HEK293 (cell line): ENCODE data around the gene TXNDC8.

Source experiments
- CTCF ChIA-PET: fragments of 350-600 bp; formaldehyde crosslinking; extraction: SDS; loops from one replicate; lab custom pipeline; 2021; ENCODE audit warnings: antibody characterized with exemption; lab: Yijun Ruan, JAX
- POLR2A ChIA-PET: fragments of 300-600 bp; formaldehyde crosslinking; extraction: SDS; loops from one replicate; lab custom pipeline; 2020; ENCODE audit warnings: antibody characterized with exemption, inconsistent platforms; lab: Yijun Ruan, JAX
- H3K27ac ChIP-seq: fragments of 200-500 bp; sonication (Bioruptor generic); 2 replicates; pipeline ENCODE4 v1.5.1; 2014; ENCODE audit warnings: low read depth, low read length, control low read depth, inconsistent platforms; ENCODE audit errors: extremely low read depth
- H3K36me3 ChIP-seq, 2 experiments: fragments of 200-500 bp in 1 of 2; sonication (Bioruptor generic) in 1 of 2; 1 replicate in 1 of 2; 2 replicates in 1 of 2; pipeline ENCODE4 v1.5.1; 2014 to 2017; ENCODE audit warnings: inconsistent platforms in 2 of 2, low read length in 2 of 2; ENCODE audit not compliant: control insufficient read depth in 2 of 2, insufficient read depth in 1 of 2
- H3K4me1 ChIP-seq: fragments of 200-500 bp; sonication (Bioruptor generic); 2 replicates; pipeline ENCODE4 v1.5.1; 2014; ENCODE audit warnings: mild to moderate bottlenecking, low read length, inconsistent platforms; ENCODE audit not compliant: control insufficient read depth, insufficient read depth
- H3K4me3 ChIP-seq: 2 replicates; pipeline ENCODE4 v1.5.1; 2011; ENCODE audit warnings: low read depth, mild to moderate bottlenecking, control low read depth, low read length, moderate library complexity
- H3K9me3 ChIP-seq: fragments of 200-500 bp; sonication (Bioruptor generic); 2 replicates; pipeline ENCODE4 v1.5.1; 2014; ENCODE audit warnings: low read depth, low read length, inconsistent platforms; ENCODE audit not compliant: control insufficient read depth, insufficient read depth
- BCL11B ChIP-seq: fragments of 450-650 bp; formaldehyde crosslinking; IDR thresholded peaks from 2 replicates; pipeline ENCODE4 v1.5.1; 2016; ENCODE audit warnings: low read depth, missing biosample characterization, missing genetic modification characterization
- EGR2 ChIP-seq: fragments of 450-650 bp; formaldehyde crosslinking; IDR thresholded peaks from 2 replicates; pipeline ENCODE4 v1.5.1; 2016; ENCODE audit warnings: low read depth, missing biosample characterization, missing genetic modification characterization
- KLF1 ChIP-seq: fragments of 450-650 bp; formaldehyde crosslinking; IDR thresholded peaks from 2 replicates; pipeline ENCODE4 v1.5.1; 2016; ENCODE audit warnings: missing biosample characterization, missing genetic modification characterization
- KLF9 ChIP-seq: fragments of 450-650 bp; formaldehyde crosslinking; IDR thresholded peaks from 2 replicates; pipeline ENCODE4 v1.5.1; 2016; ENCODE audit warnings: missing biosample characterization, missing genetic modification characterization, low read depth
- PATZ1 ChIP-seq: fragments of 450-650 bp; formaldehyde crosslinking; IDR thresholded peaks from 2 replicates; pipeline ENCODE4 v1.5.1; 2016; ENCODE audit warnings: missing biosample characterization, missing genetic modification characterization
- TRIM28 ChIP-seq: IDR thresholded peaks from 2 replicates; pipeline ENCODE4 v1.6.1; 2011; ENCODE audit warnings: low read length, control low read depth, borderline replicate concordance
- ZFHX2 ChIP-seq: fragments of 450-650 bp; formaldehyde crosslinking; conservative IDR thresholded peaks from 2 replicates; pipeline ENCODE4 v1.5.1; 2016; ENCODE audit warnings: missing biosample characterization, missing genetic modification characterization
- ZNF121 ChIP-seq: fragments of 450-650 bp; formaldehyde crosslinking; IDR thresholded peaks from 2 replicates; pipeline ENCODE4 v1.5.1; 2016; ENCODE audit warnings: missing biosample characterization, missing genetic modification characterization
- ZNF148 ChIP-seq: fragments of 450-650 bp; formaldehyde crosslinking; IDR thresholded peaks from 2 replicates; pipeline ENCODE4 v1.5.0; 2017; ENCODE audit warnings: missing biosample characterization, missing genetic modification characterization, borderline replicate concordance
- ZNF18 ChIP-seq: fragments of 450-650 bp; formaldehyde crosslinking; IDR thresholded peaks from 2 replicates; pipeline ENCODE4 v1.5.1; 2016; ENCODE audit warnings: missing biosample characterization, missing genetic modification characterization
- ZNF184 ChIP-seq: fragments of 450-650 bp; IDR thresholded peaks from 2 replicates; pipeline ENCODE4 v1.5.1; 2018; ENCODE audit warnings: missing biosample characterization, mild to moderate bottlenecking, missing genetic modification characterization
- ZNF274 ChIP-seq, 2 experiments: fragments of 200-500 bp in 1 of 2; fragments of 450-650 bp in 1 of 2; sonication (Bioruptor generic) in 1 of 2; formaldehyde crosslinking in 1 of 2; IDR thresholded peaks; 2 replicates each; pipeline versions ENCODE4 v1.5.1 to v1.6.1; 2014 to 2016; ENCODE audit warnings: borderline replicate concordance in 1 of 2, inconsistent platforms in 1 of 2, low read length in 1 of 2, missing biosample characterization in 1 of 2, missing genetic modification characterization in 1 of 2
- ZNF324 ChIP-seq: fragments of 450-650 bp; formaldehyde crosslinking; IDR thresholded peaks from 2 replicates; pipeline ENCODE4 v1.5.1; 2016; ENCODE audit warnings: missing biosample characterization, missing genetic modification characterization
- ZNF335 ChIP-seq: fragments of 450-650 bp; formaldehyde crosslinking; conservative IDR thresholded peaks from 2 replicates; pipeline ENCODE4 v1.5.1; 2016; ENCODE audit warnings: missing biosample characterization, missing genetic modification characterization
- ZNF341 ChIP-seq: fragments of 450-650 bp; formaldehyde crosslinking; IDR thresholded peaks from 2 replicates; pipeline ENCODE4; 2016; ENCODE audit warnings: low read depth, missing biosample characterization, missing genetic modification characterization
- ZNF354C ChIP-seq: fragments of 450-650 bp; formaldehyde crosslinking; IDR thresholded peaks from 2 replicates; pipeline ENCODE4 v1.5.1; 2016; ENCODE audit warnings: missing biosample characterization, missing genetic modification characterization, low read depth, borderline replicate concordance
- ZNF37A ChIP-seq: fragments of 450-650 bp; IDR thresholded peaks from 2 replicates; pipeline ENCODE4 v1.5.1; 2018; ENCODE audit warnings: missing biosample characterization, missing genetic modification characterization
- ZNF391 ChIP-seq: fragments of 450-650 bp; formaldehyde crosslinking; IDR thresholded peaks from 2 replicates; pipeline ENCODE4 v1.5.1; 2016; ENCODE audit warnings: low read depth, missing biosample characterization, missing genetic modification characterization, borderline replicate concordance
- ZNF426 ChIP-seq: fragments of 450-650 bp; formaldehyde crosslinking; IDR thresholded peaks from 2 replicates; pipeline ENCODE4 v1.5.1; 2017; ENCODE audit warnings: missing biosample characterization, missing genetic modification characterization, mild to moderate bottlenecking, inconsistent platforms, moderate library complexity
- ZNF433 ChIP-seq: fragments of 450-650 bp; formaldehyde crosslinking; IDR thresholded peaks from 2 replicates; pipeline ENCODE4 v1.5.1; 2016; ENCODE audit warnings: missing biosample characterization, missing genetic modification characterization, low read depth
- ZNF544 ChIP-seq: fragments of 450-650 bp; formaldehyde crosslinking; IDR thresholded peaks from 2 replicates; pipeline ENCODE4 v1.5.0; 2017; ENCODE audit warnings: missing biosample characterization, missing genetic modification characterization
- ZNF560 ChIP-seq: fragments of 450-650 bp; formaldehyde crosslinking; IDR thresholded peaks from 2 replicates; pipeline ENCODE4 v1.5.1; 2017; ENCODE audit warnings: missing biosample characterization, missing genetic modification characterization, borderline replicate concordance
- ZNF571 ChIP-seq: fragments of 450-650 bp; formaldehyde crosslinking; IDR thresholded peaks from 2 replicates; pipeline ENCODE4 v1.5.0; 2017; ENCODE audit warnings: missing biosample characterization, missing genetic modification characterization
- ZNF692 ChIP-seq: fragments of 450-650 bp; formaldehyde crosslinking; IDR thresholded peaks from 2 replicates; pipeline ENCODE4 v1.5.1; 2016; ENCODE audit warnings: missing biosample characterization, missing genetic modification characterization
- ZNF707 ChIP-seq: fragments of 450-650 bp; formaldehyde crosslinking; IDR thresholded peaks from 2 replicates; pipeline ENCODE4 v1.5.1; 2016; ENCODE audit warnings: missing biosample characterization, missing genetic modification characterization

The TXNDC8 gene

GRCh38 chr9:110293248-110293647, 44.4 kb downstream of the TXNDC8 start:
- TF ChIP-seq ZNF184 (tag by site-specific recombination) (no peak), ZNF37A (tag by site-specific recombination) (no peak), ZNF571 (tag by site-specific recombination) (no peak), ZNF274 (IDR thresholded peaks at IDR 0.05; ENCODE audit: low read length) (no peak), ZNF274 (tag by site-specific recombination; IDR thresholded peaks at IDR 0.05; ENCODE audit: borderline replicate concordance) (no peak), PATZ1 (tag by site-specific recombination) (no peak), ZNF18 (tag by site-specific recombination) (no peak), ZNF544 (no peak), ZNF426 (tag by site-specific recombination) (no peak)
- TF ChIP-seq, all 188 proteins: peak for 0
- no peak overlapping the region for H3K27ac ChIP-seq
- H3K4me3 ChIP-seq = no peak overlapping the region
- H3K9me3 ChIP-seq = no peaks in the 10 kb centered on the region
- no peaks in the 10 kb centered on the region for H3K4me1 ChIP-seq
- no peaks in the 10 kb centered on the region for H3K36me3 ChIP-seq
- ChIA-PET CTCF (interaction anchor here (0.6 kb wide), 1 partner anchor 23 kb away, joined by 3 read pairs; no protein-coding TSS in a partner anchor), POLR2A (no interaction called here)

- H3K4me3 ChIP-seq = no peak overlapping the region
- no peaks in the 10 kb centered on the region for H3K36me3 ChIP-seq
- no peaks in the 10 kb centered on the region for H3K9me3 ChIP-seq
- CTCF ChIA-PET = interaction anchor here (0.6 kb wide), 1 partner anchor 822 kb away, joined by 3 read pairs; no protein-coding TSS in a partner anchor
- H3K4me1 ChIP-seq = no peaks in the 10 kb centered on the region
- POLR2A ChIA-PET = no interaction called here
- H3K27ac ChIP-seq = no peak overlapping the region
- TF ChIP-seq EGR2 (peak; percentile 43; the same call in 1 of the 2 replicates), ZNF707 (no peak), ZFHX2 (tag by site-specific recombination) (peak; percentile 47), KLF1 (no peak)
These were observed 45.6 kb downstream of the TXNDC8 start for GRCh38 chr9:110291921-110292557.

- H3K27ac ChIP-seq = no peak overlapping the region
- CTCF ChIA-PET = no interaction called here
- POLR2A ChIA-PET = no interaction called here
- H3K9me3 ChIP-seq = no peaks in the 10 kb centered on the region
- no peak overlapping the region for H3K4me3 ChIP-seq
- H3K36me3 ChIP-seq = no peaks in the 10 kb centered on the region
- no peaks in the 10 kb centered on the region for H3K4me1 ChIP-seq
- TF ChIP-seq ZNF354C (tag by site-specific recombination) = no peak
- TF ChIP-seq ZNF324 (tag by site-specific recombination) = no peak
- TF ChIP-seq ZNF148 (tag by site-specific recombination) = no peak
- TF ChIP-seq ZNF121 = no peak
- no peak for TF ChIP-seq ZNF560
- TF ChIP-seq ZNF692 (tag by site-specific recombination) = no peak
- TF ChIP-seq ZNF391 = no peak
- TF ChIP-seq ZNF341 = no peak
- TF ChIP-seq BCL11B = no peak
- TF ChIP-seq KLF9 (tag by site-specific recombination) = no peak
- TF ChIP-seq ZNF433 (tag by site-specific recombination) = no peak
- no peak for TF ChIP-seq ZNF544
- TF ChIP-seq ZNF335 = no peak
- no peak for TF ChIP-seq TRIM28
These were observed 47.7 kb downstream of the TXNDC8 start for GRCh38 chr9:110290001-110290400.
